ENCODE data around the gene UMOD. TPM values are rescaled to one million over a fixed set of nuclear protein-coding genes. Genes with fewer than 3 reads are reported as not detected.

Gene UMOD
- total RNA-seq, 2 experiments from 2014 or later = not detected

GRCh38 chr16:20353379-20353778 lies 864 bp upstream of the UMOD start:
- H3K4me1 Mint-ChIP-seq (ENCODE audit: low read depth) = no peaks in the 10 kb centered on the region
- DNase-seq (no peak), ATAC-seq (ENCODE audit: poor library complexity) (no peak)
- Histone ChIP-seq H3K36me3 (ENCODE audit: insufficient read depth, low read length) (no peaks in the 10 kb centered on the region), H3K27ac (ENCODE audit: low read depth in 1 of 2, low read length in 2 of 2) (no peak overlapping the region), H3K4me1 (ENCODE audit: insufficient read depth, low read length) (no peaks in the 10 kb centered on the region), H3K4me3 (ENCODE audit: low read length) (no peak overlapping the region), H3K9me3 (ENCODE audit: control insufficient read depth in 1 of 2, insufficient read depth in 1 of 2, low read length in 2 of 2) (peaks cover 0 to 7% of the 10 kb centered on the region in 2 experiments), H3K27me3 (ENCODE audit: control insufficient read depth in 1 of 2, insufficient read depth in 2 of 2, low read length in 2 of 2) (no peaks in the 10 kb centered on the region)
- H3K4me3 Mint-ChIP-seq = no peak overlapping the region
- ChIA-PET CTCF (no interaction called here), POLR2A (no interaction called here)
- intact Hi-C loops (cut with DNase I, micrococcal nuclease) = no loop called here
- TF ChIP-seq CTCF (IDR thresholded peaks at IDR 0.05) = no peak
- no peaks in the 10 kb centered on the region for H3K36me3 Mint-ChIP-seq (ENCODE audit: low read depth)
- H3K27me3 Mint-ChIP-seq = peaks cover 17% of the 10 kb centered on the region
- H3K9me3 Mint-ChIP-seq = no peaks in the 10 kb centered on the region
- H3K27ac Mint-ChIP-seq = no peak overlapping the region

- H3K27me3 Mint-ChIP-seq = peaks cover 15% of the 10 kb centered on the region
- no peak overlapping the region for H3K4me3 Mint-ChIP-seq
- H3K27me3 ChIP-seq (ENCODE audit: control insufficient read depth in 1 of 2, insufficient read depth in 2 of 2, low read length in 2 of 2) = no peaks in the 10 kb centered on the region
- peaks cover 0 to 9% of the 10 kb centered on the region in 2 experiments for H3K9me3 ChIP-seq (ENCODE audit: control insufficient read depth in 1 of 2, insufficient read depth in 1 of 2, low read length in 2 of 2)
- no peak for TF ChIP-seq CTCF (IDR thresholded peaks at IDR 0.05)
- ATAC-seq (ENCODE audit: poor library complexity) (no peak), DNase-seq (no peak)
- no peaks in the 10 kb centered on the region for H3K4me1 ChIP-seq (ENCODE audit: insufficient read depth, low read length)
- no peak overlapping the region for H3K27ac Mint-ChIP-seq
- H3K9me3 Mint-ChIP-seq = no peaks in the 10 kb centered on the region
- H3K4me3 ChIP-seq (ENCODE audit: low read length) = no peak overlapping the region
- no peak overlapping the region for H3K27ac ChIP-seq (ENCODE audit: low read depth in 1 of 2, low read length in 2 of 2)
- intact Hi-C loops (cut with DNase I, micrococcal nuclease) = no loop called here
- no peaks in the 10 kb centered on the region for H3K36me3 ChIP-seq (ENCODE audit: insufficient read depth, low read length)
- CTCF ChIA-PET = no interaction called here
- POLR2A ChIA-PET = no interaction called here
- no peaks in the 10 kb centered on the region for H3K4me1 Mint-ChIP-seq (ENCODE audit: low read depth)
- no peaks in the 10 kb centered on the region for H3K36me3 Mint-ChIP-seq (ENCODE audit: low read depth)
Observed at GRCh38 chr16:20349615-20350014, 2.9 kb downstream of the UMOD start.

- H3K9me3 ChIP-seq (ENCODE audit: control insufficient read depth in 1 of 2, insufficient read depth in 1 of 2, low read length in 2 of 2) = peaks cover 0 to 9% of the 10 kb centered on the region in 2 experiments
- POLR2A ChIA-PET = no interaction called here
- no peaks in the 10 kb centered on the region for H3K9me3 Mint-ChIP-seq
- intact Hi-C loops (cut with DNase I, micrococcal nuclease) = no loop called here
- H3K36me3 ChIP-seq (ENCODE audit: insufficient read depth, low read length) = no peaks in the 10 kb centered on the region
- H3K27me3 ChIP-seq (ENCODE audit: control insufficient read depth in 1 of 2, insufficient read depth in 2 of 2, low read length in 2 of 2) = no peaks in the 10 kb centered on the region
- H3K4me3 Mint-ChIP-seq = no peak overlapping the region
- no peaks in the 10 kb centered on the region for H3K36me3 Mint-ChIP-seq (ENCODE audit: low read depth)
- DNase-seq (no peak), ATAC-seq (ENCODE audit: poor library complexity) (no peak)
- H3K27ac Mint-ChIP-seq = no peak overlapping the region
- H3K27me3 Mint-ChIP-seq = peaks cover 15% of the 10 kb centered on the region
- H3K4me1 ChIP-seq (ENCODE audit: insufficient read depth, low read length) = no peaks in the 10 kb centered on the region
- H3K27ac ChIP-seq (ENCODE audit: low read depth in 1 of 2, low read length in 2 of 2) = no peak overlapping the region
- no peak overlapping the region for H3K4me3 ChIP-seq (ENCODE audit: low read length)
- no peak for TF ChIP-seq CTCF (IDR thresholded peaks at IDR 0.05)
- H3K4me1 Mint-ChIP-seq (ENCODE audit: low read depth) = no peaks in the 10 kb centered on the region
- CTCF ChIA-PET = no interaction called here
Observed at GRCh38 chr16:20348365-20349185, 3.9 kb downstream of the UMOD start.
